Astrocyte (in vitro differentiated cells and primary cell): ENCODE measurements around the gene NDUFB11.

Source experiments
- CTCF ChIP-seq: IDR thresholded peaks from 2 replicates; pipeline ENCODE4 v1.5.1; 2011; ENCODE audit warnings: low read depth, mild to moderate bottlenecking, inconsistent platforms, low read length, moderate library complexity; ENCODE audit not compliant: insufficient read depth
- EZH2 ChIP-seq: IDR thresholded peaks from 2 replicates; pipeline ENCODE4 v1.6.1; 2012; ENCODE audit warnings: mild to moderate bottlenecking, low read length, inconsistent platforms; ENCODE audit not compliant: insufficient read depth

- no peak for TF ChIP-seq EZH2
- no peak for TF ChIP-seq CTCF
These were observed 32.1 kb downstream of the NDUFB11 start for GRCh38 chrX:47112316-47112954.
